ENCODE measurements around the gene MAPKBP1. TPM values are rescaled to one million over a fixed set of nuclear protein-coding genes. Genes with fewer than 3 reads are reported as not detected.

The MAPKBP1 gene
- total RNA-seq, 4 donors from 2014 or later = 35.3 to 64.4 (median 47.7) TPM

DNA sequence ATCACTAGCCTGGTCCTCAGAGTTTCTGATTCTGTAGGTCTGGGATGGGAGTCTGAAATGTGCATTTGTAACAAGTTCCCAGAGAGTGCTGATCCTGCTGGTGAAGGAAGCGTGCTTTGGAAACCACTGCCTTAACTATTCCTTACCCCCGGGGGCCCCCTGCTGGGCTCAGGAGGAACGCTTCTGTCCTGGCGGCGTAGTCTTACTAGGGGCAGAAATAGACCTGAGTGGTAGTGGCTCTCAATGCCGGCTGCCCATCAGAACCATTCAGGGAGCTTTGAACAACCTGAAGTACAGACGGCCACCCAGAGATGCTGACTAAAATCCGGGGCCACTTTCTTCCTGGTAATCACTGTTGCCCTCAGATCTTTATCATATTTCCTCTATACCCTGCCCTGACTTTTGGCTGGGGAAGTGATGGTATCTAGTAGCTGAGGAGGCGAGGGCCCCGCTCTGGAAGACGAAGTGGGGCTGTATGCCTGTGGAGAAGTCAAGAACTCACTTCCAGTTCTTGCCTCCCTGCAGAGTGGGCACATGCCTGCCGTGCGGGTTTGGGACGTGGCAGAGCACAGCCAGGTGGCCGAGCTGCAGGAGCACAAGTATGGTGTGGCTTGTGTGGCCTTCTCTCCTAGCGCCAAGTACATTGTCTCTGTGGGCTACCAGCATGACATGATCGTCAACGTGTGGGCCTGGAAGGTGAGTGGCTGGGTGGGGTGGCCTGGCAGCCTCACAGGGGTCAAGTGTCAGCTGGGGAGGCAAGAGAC, 37.3 kb downstream of the MAPKBP1 start:
- TF ChIP-seq CTCF (IDR thresholded peaks at IDR 0.05) (peak in 1 of 3 donors; percentile 67), POLR2A (IDR thresholded peaks at IDR 0.05) (no peak)
- WGBS, 2 donors = 48 to 53% methylated on average over 18 of the region's 18 CpGs
- peak; percentile 84 to 97 for DNase-seq (ENCODE audit: low spot score in 2 of 2)
- no peak overlapping the region for H3K4me3 ChIP-seq (ENCODE audit: low read depth, poor library complexity, severe bottlenecking)
- intact Hi-C loops (cut with DNase I; ENCODE audit: low total_unique reads) = loop anchor here (5.0 kb wide), 1 partner anchor 39 kb away; the partner anchor contains the start of gene MAPKBP1

DNA sequence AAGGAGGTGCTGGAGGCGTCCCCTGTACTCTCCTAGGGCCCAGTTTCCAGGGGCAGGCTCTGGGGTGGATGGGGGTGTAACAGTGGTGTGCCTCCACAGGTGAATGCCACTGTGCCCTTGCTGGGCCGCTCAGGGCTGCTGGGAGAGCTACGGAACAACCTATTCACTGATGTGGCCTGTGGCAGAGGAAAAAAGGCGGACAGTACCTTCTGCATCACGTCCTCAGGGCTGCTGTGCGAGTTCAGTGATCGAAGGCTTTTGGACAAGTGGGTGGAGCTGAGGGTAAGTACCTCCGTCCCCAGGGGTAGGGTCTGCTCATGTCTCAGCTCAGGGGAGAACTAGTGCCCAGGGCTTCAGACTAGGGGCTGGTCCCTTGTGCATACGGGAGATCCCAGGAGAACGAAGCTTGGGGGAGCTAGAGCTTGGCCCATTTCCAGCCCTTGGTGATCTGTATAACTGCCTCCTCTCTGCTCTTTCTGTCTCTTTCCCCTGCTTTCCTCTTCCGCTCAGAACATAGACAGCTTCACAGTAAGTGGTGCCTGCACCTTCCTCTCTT, 38.6 kb downstream of the MAPKBP1 start:
- TF ChIP-seq POLR2A (IDR thresholded peaks at IDR 0.05) (no peak), CTCF (IDR thresholded peaks at IDR 0.05) (no peak)
- intact Hi-C loops (cut with DNase I; ENCODE audit: low total_unique reads) = loop anchor here (5.0 kb wide), 1 partner anchor 41 kb away; the partner anchor contains the start of gene MAPKBP1
- DNase-seq (ENCODE audit: low spot score in 2 of 2) = no peak
- no peak overlapping the region for H3K4me3 ChIP-seq (ENCODE audit: low read depth, poor library complexity, severe bottlenecking)
- WGBS, 2 donors = 89 to 92% methylated on average over 11 of the region's 11 CpGs

DNA sequence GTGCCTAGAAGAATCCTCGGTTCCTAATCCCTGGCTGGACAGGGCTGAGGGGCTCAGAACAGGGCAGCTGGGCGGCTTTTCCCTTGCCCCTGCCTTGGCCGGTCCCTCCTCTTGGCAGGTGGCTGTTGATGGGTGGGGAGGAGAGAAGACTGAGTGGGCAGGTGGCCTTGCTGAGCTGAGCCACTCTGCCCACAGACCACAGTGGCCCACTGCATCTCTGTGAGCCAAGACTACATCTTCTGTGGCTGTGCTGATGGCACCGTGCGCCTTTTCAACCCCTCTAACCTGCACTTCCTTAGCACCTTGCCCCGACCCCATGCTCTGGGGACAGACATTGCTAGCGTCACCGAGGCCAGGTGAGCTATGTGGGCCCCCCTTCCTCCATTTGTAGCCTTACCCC, 39.1 kb downstream of the MAPKBP1 start:
- DNase-seq (ENCODE audit: low spot score in 2 of 2) = peak in 1 of 2 donors; percentile 79
- no peak overlapping the region for H3K4me3 ChIP-seq (ENCODE audit: low read depth, poor library complexity, severe bottlenecking)
- intact Hi-C loops (cut with DNase I; ENCODE audit: low total_unique reads) = loop anchor here (5.0 kb wide), 1 partner anchor 41 kb away; the partner anchor contains the start of gene MAPKBP1
- 93 to 96% methylated on average over 8 of the region's 8 CpGs for WGBS, 2 donors
- no peak for TF ChIP-seq POLR2A (IDR thresholded peaks at IDR 0.05)
- TF ChIP-seq CTCF (IDR thresholded peaks at IDR 0.05) = no peak

- WGBS, 2 donors = 85 to 88% methylated on average over 5 of the region's 5 CpGs
- intact Hi-C loops (cut with DNase I; ENCODE audit: low total_unique reads) = loop anchor here (5.0 kb wide), 1 partner anchor 42 kb away; the partner anchor contains the start of gene MAPKBP1
Observed at GRCh38 chr15:41814534-41814933, 40.2 kb downstream of the MAPKBP1 start.

DNA sequence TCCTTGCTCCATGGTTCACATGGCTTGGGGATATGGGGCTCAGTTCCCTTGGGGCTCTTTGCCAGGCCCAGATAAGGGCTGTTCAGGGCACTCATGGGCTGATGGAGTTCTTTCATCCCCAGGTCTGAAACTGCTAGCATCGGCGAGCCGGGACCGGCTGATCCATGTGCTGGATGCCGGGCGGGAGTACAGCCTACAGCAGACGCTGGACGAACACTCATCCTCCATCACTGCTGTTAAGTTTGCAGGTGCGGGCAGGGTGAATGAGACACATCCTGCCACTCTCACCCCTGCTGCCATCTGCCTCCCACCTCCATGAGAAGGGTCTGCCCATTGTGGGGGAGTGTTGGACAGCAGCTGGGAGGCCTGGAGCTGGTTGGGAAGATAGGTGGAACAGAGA, 42.5 kb downstream of the MAPKBP1 start:
- TF ChIP-seq POLR2A (IDR thresholded peaks at IDR 0.05) = no peak
- no peak for TF ChIP-seq CTCF (IDR thresholded peaks at IDR 0.05)

More at GRCh38 chr15:41814534-41814933, 40.2 kb downstream of the MAPKBP1 start:
- DNase-seq (ENCODE audit: low spot score in 2 of 2) = no peak
- no peak for TF ChIP-seq POLR2A (IDR thresholded peaks at IDR 0.05)
- TF ChIP-seq CTCF (IDR thresholded peaks at IDR 0.05) = no peak
- no peak overlapping the region for H3K4me3 ChIP-seq (ENCODE audit: low read depth, poor library complexity, severe bottlenecking)

More for the DNA sequence above, 42.5 kb downstream of the MAPKBP1 start:
- WGBS, 2 donors = 90 to 96% methylated on average over 7 of the region's 9 CpGs
- no peak overlapping the region for H3K4me3 ChIP-seq (ENCODE audit: low read depth, poor library complexity, severe bottlenecking)
- intact Hi-C loops (cut with DNase I; ENCODE audit: low total_unique reads) = no loop called here
- DNase-seq (ENCODE audit: low spot score in 2 of 2) = no peak
